Measurements from ENCODE around the gene AIP. TPM values are rescaled to one million over a fixed set of nuclear protein-coding genes. Genes with fewer than 3 reads are reported as not detected.

Gene AIP
- total RNA-seq, 1 donor from 2014 or later: 32.9 TPM

- H3K4me3 Mint-ChIP-seq (ENCODE audit: unreplicated experiment): no peak overlapping the region
- no peaks in the 10 kb centered on the region for H3K9me3 Mint-ChIP-seq (ENCODE audit: unreplicated experiment)
- H3K36me3 Mint-ChIP-seq (ENCODE audit: low read depth, unreplicated experiment): no peaks in the 10 kb centered on the region
- H3K27ac Mint-ChIP-seq (ENCODE audit: unreplicated experiment): no peak overlapping the region
- H3K27me3 Mint-ChIP-seq (ENCODE audit: unreplicated experiment): peaks cover 4% of the 10 kb centered on the region
- TF ChIP-seq, protein P1, sequence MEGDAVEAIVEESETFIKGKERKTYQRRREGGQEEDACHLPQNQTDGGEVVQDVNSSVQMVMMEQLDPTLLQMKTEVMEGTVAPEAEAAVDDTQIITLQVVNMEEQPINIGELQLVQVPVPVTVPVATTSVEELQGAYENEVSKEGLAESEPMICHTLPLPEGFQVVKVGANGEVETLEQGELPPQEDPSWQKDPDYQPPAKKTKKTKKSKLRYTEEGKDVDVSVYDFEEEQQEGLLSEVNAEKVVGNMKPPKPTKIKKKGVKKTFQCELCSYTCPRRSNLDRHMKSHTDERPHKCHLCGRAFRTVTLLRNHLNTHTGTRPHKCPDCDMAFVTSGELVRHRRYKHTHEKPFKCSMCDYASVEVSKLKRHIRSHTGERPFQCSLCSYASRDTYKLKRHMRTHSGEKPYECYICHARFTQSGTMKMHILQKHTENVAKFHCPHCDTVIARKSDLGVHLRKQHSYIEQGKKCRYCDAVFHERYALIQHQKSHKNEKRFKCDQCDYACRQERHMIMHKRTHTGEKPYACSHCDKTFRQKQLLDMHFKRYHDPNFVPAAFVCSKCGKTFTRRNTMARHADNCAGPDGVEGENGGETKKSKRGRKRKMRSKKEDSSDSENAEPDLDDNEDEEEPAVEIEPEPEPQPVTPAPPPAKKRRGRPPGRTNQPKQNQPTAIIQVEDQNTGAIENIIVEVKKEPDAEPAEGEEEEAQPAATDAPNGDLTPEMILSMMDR (IDR thresholded peaks at IDR 0.05; ENCODE audit: unreplicated experiment): no peak
- no peak for DNase-seq (ENCODE audit: low spot score)
- peaks cover 8% of the 10 kb centered on the region for H3K4me1 Mint-ChIP-seq (ENCODE audit: unreplicated experiment)
Observed at GRCh38 chr11:67449116-67449844, 33.5 kb upstream of the AIP start.

GRCh38 chr11:67450796-67451657 is 31.8 kb upstream of the AIP start:
- no peak overlapping the region for H3K4me3 Mint-ChIP-seq (ENCODE audit: unreplicated experiment)
- H3K9me3 Mint-ChIP-seq (ENCODE audit: unreplicated experiment): no peaks in the 10 kb centered on the region
- no peak for DNase-seq (ENCODE audit: low spot score)
- H3K27ac Mint-ChIP-seq (ENCODE audit: unreplicated experiment): no peak overlapping the region
- peaks cover 6% of the 10 kb centered on the region for H3K27me3 Mint-ChIP-seq (ENCODE audit: unreplicated experiment)
- TF ChIP-seq, protein P1 (IDR thresholded peaks at IDR 0.05; ENCODE audit: unreplicated experiment): no peak
- H3K4me1 Mint-ChIP-seq (ENCODE audit: unreplicated experiment): no peaks in the 10 kb centered on the region
- H3K36me3 Mint-ChIP-seq (ENCODE audit: low read depth, unreplicated experiment): no peaks in the 10 kb centered on the region

DNA sequence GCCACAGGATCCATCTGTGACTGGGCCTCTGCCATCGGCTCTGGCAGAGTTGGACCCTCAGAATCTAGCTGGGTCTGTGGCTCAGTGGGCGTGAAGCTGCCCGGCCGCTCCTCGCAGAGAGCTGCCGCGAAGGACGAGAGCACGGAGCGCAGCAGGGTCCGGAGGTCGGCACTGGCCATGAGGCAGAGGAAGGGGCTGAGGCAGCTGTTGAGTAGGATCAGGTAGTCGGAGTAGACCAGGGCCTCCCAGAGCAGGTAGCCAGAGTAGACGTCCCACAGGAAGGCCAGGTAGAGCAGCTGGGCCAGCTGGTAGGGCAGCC is 31.2 kb upstream of the AIP start:
- H3K9me3 Mint-ChIP-seq (ENCODE audit: unreplicated experiment): no peaks in the 10 kb centered on the region
- H3K27ac Mint-ChIP-seq (ENCODE audit: unreplicated experiment): no peak overlapping the region

GRCh38 chr11:67452141-67452952 is 30.5 kb upstream of the AIP start, which contains the start of gene GPR152:
GPR152 (minus strand) TSS chr11:67452729; CDS start chr11:67452724, 5 bp downstream.
- Mint-ChIP-seq H3K27me3 (ENCODE audit: unreplicated experiment) (peaks cover 9% of the 10 kb centered on the region), H3K27ac (ENCODE audit: unreplicated experiment) (no peak within 1 kb of the TSS), H3K36me3 (ENCODE audit: low read depth, unreplicated experiment) (no peaks in the 10 kb centered on the region), H3K9me3 (ENCODE audit: unreplicated experiment) (no peaks in the 10 kb centered on the region), H3K4me1 (ENCODE audit: unreplicated experiment) (peaks cover 2% of the 10 kb centered on the region), H3K4me3 (ENCODE audit: unreplicated experiment) (no peak within 1 kb of the TSS)
- no peak for DNase-seq (ENCODE audit: low spot score)
- TF ChIP-seq, protein P1 (IDR thresholded peaks at IDR 0.05; ENCODE audit: unreplicated experiment): no peak

More for the DNA sequence above, 31.2 kb upstream of the AIP start:
- Mint-ChIP-seq H3K27me3 (ENCODE audit: unreplicated experiment) (peaks cover 7% of the 10 kb centered on the region), H3K36me3 (ENCODE audit: low read depth, unreplicated experiment) (no peaks in the 10 kb centered on the region), H3K4me1 (ENCODE audit: unreplicated experiment) (no peaks in the 10 kb centered on the region), H3K4me3 (ENCODE audit: unreplicated experiment) (no peak overlapping the region)
- TF ChIP-seq, protein P1 (IDR thresholded peaks at IDR 0.05; ENCODE audit: unreplicated experiment): no peak
- no peak for DNase-seq (ENCODE audit: low spot score)
